Stimulated activated CD4-positive, alpha-beta T cell treated with anti-CD3 and anti-CD28 coated beads, Interleukin-15, amount 100 ng/mL, for 1 hour (primary cell): Measurements from ENCODE around the gene NOL4L.
"Not testable (repeated sequence)": the region's sequence is repeated elsewhere in the genome, so short reads cannot be mapped to it uniquely, and the experiment has no call there.

Experiments used
- DNase-seq, 2 donors: peaks; one replicate each; pipeline ENCODE4 v3.0.0-alpha.2; 2020; ENCODE audit warnings: low read depth in 1 of 2, low spot score in 1 of 2

NOL4L gene

GRCh38 chr20:32597714-32598113 is 12.6 kb upstream of the NOL4L start:
- DNase-seq: no peak

DNA sequence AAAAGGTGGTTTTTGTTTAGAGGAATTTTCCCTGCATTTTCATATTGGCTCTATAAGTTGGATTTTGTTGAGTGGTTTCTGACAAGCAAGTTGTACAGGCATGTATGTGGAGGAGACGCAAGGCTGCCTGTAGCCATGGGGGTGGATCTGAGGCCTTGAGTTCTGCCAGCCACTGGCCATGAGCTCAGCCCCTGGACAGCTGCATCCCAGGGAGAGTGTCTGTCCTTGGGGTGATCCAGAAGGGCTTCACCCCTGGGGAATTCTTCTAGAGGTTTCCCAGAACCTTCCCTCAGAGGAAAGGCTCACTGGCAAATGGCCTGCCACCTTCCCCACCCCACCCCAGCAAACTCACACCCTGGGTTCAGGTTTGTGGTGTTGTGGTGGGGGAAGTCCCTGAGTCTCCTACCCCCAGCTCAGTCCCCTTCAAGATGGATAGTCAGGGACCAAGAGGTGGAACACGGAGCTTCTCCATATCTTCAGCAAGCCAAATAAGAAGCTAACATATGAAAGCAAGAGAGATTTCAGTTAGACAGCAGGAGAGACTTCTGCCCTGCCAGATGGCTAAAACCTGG is 11.6 kb upstream of the NOL4L start:
- no peak for DNase-seq

GRCh38 chr20:32595143-32595542 is 10.0 kb upstream of the NOL4L start:
- no peak for DNase-seq

- not testable (repeated sequence) for DNase-seq
Observed at GRCh38 chr20:32594669-32595068, 9.5 kb upstream of the NOL4L start.

GRCh38 chr20:32594204-32594603 is 9.1 kb upstream of the NOL4L start:
- DNase-seq: no peak

DNA sequence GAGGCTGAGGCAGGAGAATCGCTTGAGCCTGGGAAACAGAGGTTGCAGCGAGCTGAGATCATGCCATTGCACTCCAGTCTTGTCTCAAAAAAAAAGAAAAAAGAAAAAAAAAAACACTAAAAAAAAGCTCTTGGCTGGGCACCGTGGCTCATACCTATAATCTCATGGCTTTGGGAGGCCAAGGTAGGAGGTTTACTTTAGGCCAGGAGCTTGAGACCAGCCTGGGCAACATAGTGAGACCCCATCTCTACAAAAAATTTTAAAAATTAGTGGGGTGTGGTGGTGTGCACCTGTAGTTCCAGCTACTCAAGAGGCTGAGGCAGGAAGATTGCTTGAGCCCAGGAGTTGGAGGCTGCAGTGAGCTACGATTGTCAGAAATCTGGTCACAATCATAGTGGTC is 7.5 kb upstream of the NOL4L start:
- not testable (repeated sequence) for DNase-seq

DNA sequence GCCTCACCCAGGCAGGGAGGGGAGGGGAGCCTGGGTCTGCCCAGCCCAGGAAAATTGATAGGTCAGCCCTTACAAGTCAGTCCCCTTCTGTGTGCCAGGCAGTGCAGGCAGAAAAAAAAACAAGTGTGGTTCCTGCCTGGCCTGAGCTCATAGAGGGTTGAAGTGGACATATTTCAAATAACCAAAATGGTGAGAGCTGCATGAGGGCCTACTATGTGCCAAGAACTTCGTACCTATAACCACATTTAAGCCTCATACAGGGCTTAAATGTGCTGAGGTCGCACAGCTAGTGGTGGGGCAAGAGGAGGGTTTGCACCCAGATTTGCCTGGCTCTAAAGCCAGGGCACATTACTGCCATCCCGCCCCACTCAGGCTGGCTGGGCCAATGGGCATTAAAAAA is 6.9 kb upstream of the NOL4L start:
- no peak for DNase-seq

DNA sequence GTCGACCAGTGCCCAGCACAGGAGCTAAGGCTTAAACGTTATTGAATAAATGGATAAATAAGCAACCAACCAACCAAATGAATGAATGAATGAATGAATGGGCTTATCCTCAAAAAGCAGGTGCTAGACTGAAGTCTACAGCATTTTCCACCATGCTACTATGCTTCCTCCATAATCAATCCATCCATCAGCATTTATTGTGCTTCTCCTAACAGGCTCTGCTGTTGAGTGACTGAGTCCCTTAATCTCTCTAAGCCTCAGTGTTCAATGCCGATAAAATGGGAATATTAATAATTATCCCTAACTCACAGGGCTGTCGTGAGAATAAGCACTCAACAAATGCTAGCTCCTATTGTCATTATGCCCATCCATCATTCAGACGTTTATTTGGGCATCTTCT is 4.6 kb upstream of the NOL4L start:
- no peak for DNase-seq

- DNase-seq: no peak
Observed at GRCh38 chr20:32589256-32589655, 4.1 kb upstream of the NOL4L start.

- DNase-seq: no peak
Observed at GRCh38 chr20:32588040-32588439, 2.9 kb upstream of the NOL4L start.

DNA sequence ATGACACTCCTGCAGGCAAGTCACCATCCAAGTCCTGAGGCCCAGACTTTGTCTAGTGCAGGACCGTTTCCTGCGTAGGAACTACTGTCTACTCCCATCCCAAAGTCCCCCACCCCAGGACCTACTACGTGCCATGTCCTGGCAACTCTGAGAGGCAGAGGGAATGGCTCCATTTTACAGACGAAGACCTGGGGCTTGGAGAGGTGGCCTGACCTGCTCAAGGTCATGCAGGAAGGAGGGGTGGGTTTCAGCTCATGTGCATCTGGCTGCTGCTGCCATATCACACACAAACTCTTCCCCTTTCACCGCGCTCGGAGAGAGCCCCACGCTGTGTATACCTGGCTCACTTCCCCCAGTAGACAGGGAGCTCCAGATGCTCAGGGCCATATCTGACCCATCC is 1.2 kb upstream of the NOL4L start:
- no peak for DNase-seq

DNA sequence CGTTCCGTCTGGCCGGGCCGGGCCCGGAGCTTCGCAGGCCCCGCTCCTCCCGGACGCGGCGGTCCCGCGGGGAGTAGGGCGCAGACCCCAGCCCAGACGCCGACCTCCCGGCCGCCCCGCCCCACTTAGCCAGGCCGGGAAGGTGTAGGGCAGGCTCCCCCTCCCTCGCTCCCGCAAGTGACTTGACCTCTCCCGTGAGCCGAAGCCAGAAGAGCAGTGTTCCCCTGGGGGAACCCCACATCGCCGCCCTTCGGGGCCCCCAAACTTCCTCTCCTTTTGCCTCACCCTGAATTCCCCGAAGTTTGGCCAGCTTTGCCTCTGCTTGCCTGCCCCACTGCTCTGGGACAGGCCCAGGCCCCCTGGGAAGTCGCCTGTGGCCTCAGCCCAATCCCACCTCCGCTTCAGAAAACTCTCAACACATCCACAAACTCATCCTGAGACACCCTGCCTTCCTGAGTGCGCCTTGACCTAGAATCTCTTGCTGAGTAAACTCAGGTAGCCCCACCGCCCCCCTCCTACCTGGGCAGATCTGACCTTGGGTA is 524 bp upstream of the NOL4L start:
- DNase-seq: no peak

DNA sequence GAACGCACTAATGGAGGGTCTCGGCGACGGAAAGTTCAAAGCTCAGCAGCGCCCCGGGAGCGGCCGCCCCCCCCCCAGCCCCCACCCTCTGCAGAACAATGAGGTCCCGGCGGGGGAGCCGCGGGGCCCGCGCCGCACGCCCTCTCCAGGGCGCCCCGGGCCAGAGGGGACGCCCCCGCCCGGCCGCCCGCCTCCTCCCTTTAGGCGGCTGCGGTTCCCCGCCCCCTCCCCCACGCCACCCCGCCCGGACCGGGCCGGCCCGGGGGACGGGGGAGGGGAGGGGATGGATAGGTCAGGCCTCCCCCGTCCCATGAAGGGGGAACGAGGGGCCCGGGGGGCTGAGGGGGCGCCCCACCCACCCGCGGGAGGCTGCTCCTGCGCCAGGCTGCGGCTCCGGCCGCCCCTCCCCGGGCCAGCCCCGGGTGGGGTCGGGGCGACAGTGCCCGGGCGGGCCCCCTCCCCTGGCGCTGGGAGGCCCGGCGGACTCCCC is 1.5 kb downstream of the NOL4L start:
- no peak for DNase-seq

DNA sequence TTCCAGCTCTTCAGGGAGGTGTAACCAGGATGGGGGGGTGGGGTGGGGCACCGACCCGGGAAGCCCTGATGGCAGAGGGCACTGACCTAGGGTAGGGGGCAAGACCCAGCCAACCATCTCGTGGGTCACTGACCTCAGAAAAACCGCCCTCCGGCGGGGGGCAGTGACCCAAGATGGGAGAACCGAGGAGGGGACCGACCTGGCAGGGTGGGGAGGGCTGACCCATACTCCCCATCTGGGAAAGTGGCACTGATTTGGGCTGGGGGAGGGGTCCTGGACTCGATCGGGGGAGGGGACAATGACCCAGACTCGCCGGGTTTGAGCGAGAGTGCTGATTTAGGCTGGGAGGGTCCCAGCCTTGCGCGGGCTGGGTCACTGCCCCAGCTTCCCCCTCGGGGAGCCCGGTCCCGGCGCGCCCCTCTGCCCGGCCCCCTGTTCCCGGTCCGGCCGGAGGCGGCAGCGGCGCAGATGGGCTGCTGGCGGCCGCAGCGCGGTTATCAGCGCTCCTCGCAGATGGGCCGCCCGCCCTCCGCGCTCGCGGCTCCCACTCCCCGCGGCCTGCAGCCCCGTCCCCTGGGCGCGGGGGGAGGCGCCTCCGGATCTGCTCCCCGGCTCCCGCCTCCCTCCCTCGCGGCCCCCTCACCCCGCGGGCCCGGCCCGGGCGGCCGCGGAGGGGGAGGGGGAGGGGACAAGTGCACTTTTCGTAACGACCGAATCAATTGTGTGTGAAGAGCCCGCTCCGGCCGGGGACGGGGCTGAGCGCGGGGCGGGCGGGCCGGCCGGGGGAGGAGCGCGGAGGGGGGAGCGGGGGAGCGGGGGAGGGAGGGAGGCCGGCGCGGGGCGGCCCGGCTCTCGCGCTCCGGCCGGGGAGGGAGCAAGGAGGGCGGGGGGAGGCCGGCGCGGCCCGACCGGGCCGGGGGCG is 2.2 kb downstream of the NOL4L start:
- no peak for DNase-seq

DNA sequence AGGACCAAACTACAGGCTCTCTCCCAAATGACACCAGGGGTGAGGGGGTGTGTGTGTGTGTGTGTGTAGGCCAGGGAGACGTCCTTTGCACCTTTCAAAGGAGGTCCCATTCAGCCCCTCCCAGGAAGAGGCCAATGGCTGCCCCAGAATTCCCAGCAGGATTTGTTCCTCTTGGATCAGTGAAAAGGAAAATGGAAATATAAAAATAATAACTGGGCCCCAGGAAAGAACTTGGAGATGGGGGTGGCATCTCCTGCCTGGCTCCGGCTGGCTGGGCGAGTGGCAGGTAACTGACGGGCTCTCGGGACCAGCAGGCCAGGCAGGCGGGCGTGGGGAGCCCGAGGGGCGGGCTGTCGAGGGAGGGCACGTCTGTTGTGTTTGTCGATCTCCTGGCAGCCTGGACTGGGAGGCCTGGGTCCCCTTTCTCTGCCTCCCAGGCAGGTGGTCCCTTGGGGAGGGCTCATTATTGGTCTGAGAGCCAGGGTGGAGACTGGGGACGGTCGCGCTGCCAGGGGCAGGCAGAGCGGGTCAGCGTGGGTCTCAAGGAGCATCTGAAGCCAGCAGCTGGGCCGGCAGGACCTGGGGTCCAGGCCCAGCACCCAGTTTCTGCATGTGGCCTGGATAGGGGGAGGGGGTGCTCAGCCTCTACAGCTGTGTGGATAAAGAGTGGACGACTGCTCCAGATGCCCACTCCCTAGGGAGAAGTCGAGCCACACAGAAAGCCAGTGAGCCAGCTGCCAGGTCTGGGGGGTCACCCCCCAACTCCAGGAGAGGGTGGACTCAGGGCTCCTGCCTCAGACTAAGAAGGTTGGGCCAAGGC is 3.1 kb downstream of the NOL4L start:
- no peak for DNase-seq

- no peak for DNase-seq
Observed at GRCh38 chr20:32580970-32581838, 3.9 kb downstream of the NOL4L start.

DNA sequence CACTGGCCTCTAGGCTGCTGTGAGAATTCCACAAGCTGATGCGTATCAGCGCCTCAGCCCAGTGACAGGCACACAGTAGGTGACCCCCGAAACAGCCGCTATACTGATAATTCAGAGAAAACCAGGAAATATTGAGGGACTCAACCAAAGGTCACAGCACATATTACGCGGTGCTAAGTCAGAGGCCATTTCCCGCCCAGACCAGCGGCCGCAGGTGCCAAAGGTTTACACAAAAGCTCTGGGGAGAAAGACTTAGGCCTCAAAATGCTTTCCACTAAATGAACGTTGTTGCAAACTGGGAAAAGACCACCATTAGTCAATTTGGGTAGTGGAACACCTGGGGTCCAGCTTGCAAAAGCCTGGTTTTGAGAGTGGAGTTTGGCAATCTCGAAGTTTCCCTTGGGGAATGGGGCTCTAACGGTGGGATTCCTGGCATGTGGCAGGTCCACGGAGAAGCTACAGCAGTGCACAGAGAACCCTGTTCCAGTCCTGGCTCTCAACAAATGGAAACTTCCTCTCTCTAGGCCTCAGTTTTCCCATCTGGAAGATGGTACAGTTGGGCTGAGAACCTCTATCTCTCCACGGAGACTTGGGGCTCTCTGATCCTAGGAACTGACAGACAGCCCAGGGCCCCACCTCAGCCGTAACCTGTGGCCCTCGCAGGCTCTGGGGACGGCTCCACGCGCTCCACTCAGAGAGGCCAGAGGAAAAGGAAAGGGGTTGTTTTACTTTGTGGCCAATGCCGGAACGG is 4.7 kb downstream of the NOL4L start:
- no peak for DNase-seq

- no peak for DNase-seq
Observed at GRCh38 chr20:32578840-32579390, 6.2 kb downstream of the NOL4L start.

GRCh38 chr20:32578062-32578461 is 7.1 kb downstream of the NOL4L start:
- DNase-seq: not testable (repeated sequence)
